ENCODE data around the gene NOP16. TPM values are rescaled to one million over a fixed set of nuclear protein-coding genes. Genes with fewer than 3 reads are reported as not detected.

The NOP16 gene
- total and polyA plus RNA-seq, 9 donors: 11.5 to 37.2 (median 31.4) TPM

DNA sequence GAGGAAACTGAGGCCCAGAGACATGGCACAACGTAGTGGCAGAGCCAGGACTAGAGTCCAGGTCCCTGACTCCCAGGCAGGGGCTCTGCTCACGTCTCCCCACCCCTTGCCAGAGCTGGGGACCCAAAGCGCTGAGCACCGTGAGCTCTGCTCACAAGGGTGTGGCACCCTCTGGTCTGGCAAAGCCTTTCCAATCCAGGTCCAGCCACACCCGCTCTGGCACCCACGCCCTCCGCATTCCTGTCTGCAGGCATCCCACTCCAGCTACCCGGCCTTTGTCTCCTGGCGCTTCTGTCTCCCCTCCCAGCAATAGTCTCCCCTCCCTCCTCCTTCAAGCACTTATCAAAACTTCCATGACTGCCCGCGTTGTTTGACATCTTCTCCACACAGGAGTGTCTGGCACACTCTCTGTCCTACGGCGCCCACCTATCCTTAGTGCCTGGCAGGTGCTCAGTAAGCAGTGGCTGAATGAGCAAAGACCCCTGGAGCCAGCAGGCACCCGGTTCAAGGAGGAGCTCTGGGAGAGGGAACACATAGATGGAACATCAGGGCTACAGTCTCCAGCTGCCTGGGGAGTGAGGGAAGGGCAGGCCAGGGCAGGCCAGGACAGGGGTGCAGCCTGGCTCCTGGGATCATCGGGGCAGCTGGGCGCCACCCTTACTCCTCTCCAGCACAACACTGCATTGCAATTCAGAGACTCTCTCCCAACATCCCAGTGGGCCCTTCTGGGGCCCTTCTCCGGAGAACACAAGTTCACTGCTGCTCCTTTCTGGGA lies 12.2 kb upstream of the NOP16 start:
- Histone ChIP-seq H3K36me3 (ENCODE audit: control insufficient read depth, insufficient read depth, low read length) (peaks cover 19% of the 10 kb centered on the region), H3K27ac (ENCODE audit: low read length) (no peak overlapping the region)
- WGBS (ENCODE audit: insufficient coverage): 89% methylated on average over 16 of the region's 17 CpGs

DNA sequence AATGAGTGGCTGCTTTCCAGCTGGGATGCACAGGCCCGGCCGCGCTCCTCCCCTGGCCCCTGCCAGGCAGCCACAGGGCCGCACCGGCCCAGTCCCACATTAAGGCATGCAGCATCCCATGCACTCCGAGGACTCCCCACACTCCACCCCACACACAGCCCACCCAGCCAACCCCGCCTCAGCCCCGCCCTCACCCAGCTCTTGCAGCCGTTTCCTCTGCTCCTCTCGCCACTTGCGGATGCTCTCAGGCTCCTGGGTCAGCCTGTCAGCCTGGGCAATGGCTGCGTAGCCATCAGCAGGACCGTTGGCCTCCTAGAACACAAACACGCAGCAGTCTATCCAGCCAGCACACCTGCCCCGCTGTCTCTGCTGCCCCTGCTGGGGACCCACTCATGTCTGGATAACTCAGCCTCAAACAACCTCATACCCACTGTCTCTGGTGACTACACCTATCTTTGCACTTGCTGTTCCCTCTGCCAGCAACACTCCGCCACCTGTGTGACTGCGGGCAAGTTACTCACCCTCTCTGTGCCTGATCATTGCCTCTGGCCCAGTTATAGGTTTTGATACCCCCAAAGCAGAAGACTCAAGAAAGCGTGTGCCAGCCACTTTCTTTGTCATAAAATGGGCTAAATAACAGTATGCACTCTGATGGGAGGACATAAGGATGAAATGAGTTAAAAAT lies 9.5 kb upstream of the NOP16 start:
- no peak overlapping the region for H3K27ac ChIP-seq (ENCODE audit: low read length)
- no peak overlapping the region for H3K4me3 ChIP-seq (ENCODE audit: low read length)
- WGBS (ENCODE audit: insufficient coverage): 86% methylated on average over 17 of the region's 18 CpGs
- H3K27me3 ChIP-seq (ENCODE audit: control insufficient read depth, insufficient read depth, low read length): no peaks in the 10 kb centered on the region
- H3K36me3 ChIP-seq (ENCODE audit: control insufficient read depth, insufficient read depth, low read length): peaks cover 28% of the 10 kb centered on the region
- peaks cover 5% of the 10 kb centered on the region for H3K4me1 ChIP-seq (ENCODE audit: control insufficient read depth, insufficient read depth, low read length)
- no peak for DNase-seq
- H3K9me3 ChIP-seq (replicated peaks; ENCODE audit: control insufficient read depth, low read depth, low read length): no peaks in the 10 kb centered on the region

More for the DNA sequence above, 12.2 kb upstream of the NOP16 start:
- Histone ChIP-seq H3K9me3 (replicated peaks; ENCODE audit: control insufficient read depth, low read depth, low read length) (no peaks in the 10 kb centered on the region), H3K4me3 (ENCODE audit: low read length) (no peak overlapping the region), H3K4me1 (ENCODE audit: control insufficient read depth, insufficient read depth, low read length) (peaks cover 5% of the 10 kb centered on the region), H3K27me3 (ENCODE audit: control insufficient read depth, insufficient read depth, low read length) (no peaks in the 10 kb centered on the region)
- DNase-seq: peak; percentile 0

DNA sequence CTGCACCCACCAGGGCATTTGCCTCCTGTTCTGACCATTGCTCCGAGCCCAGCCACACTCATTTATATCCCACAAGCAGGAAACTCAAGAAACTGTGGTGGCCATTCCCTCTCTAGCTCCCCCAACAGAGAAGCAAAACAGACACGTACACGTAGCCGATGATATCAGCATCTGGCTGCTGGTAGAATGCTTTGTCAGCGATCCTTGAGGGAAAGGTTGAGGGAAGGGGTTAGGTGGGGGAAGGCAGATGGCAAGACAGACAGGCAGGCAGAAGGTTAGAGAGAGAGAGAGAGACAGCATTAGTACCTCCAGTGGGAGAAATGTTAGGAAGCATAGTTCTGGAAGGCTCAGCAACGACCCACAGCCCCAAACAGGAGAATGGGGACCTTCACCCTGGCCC lies 7.9 kb upstream of the NOP16 start:
- Histone ChIP-seq H3K4me1 (ENCODE audit: control insufficient read depth, insufficient read depth, low read length) (peaks cover 4% of the 10 kb centered on the region), H3K27me3 (ENCODE audit: control insufficient read depth, insufficient read depth, low read length) (no peaks in the 10 kb centered on the region), H3K9me3 (replicated peaks; ENCODE audit: control insufficient read depth, low read depth, low read length) (no peaks in the 10 kb centered on the region), H3K4me3 (ENCODE audit: low read length) (no peak overlapping the region), H3K27ac (ENCODE audit: low read length) (no peak overlapping the region), H3K36me3 (ENCODE audit: control insufficient read depth, insufficient read depth, low read length) (peaks cover 42% of the 10 kb centered on the region)
- DNase-seq: no peak
- WGBS (ENCODE audit: insufficient coverage): 21% methylated on average over 4 of the region's 6 CpGs

GRCh38 chr5:176394881-176395675 lies 6.7 kb upstream of the NOP16 start:
- Histone ChIP-seq H3K27me3 (ENCODE audit: control insufficient read depth, insufficient read depth, low read length) (no peaks in the 10 kb centered on the region), H3K36me3 (ENCODE audit: control insufficient read depth, insufficient read depth, low read length) (peaks cover 46% of the 10 kb centered on the region), H3K27ac (ENCODE audit: low read length) (no peak overlapping the region), H3K9me3 (replicated peaks; ENCODE audit: control insufficient read depth, low read depth, low read length) (no peaks in the 10 kb centered on the region), H3K4me3 (ENCODE audit: low read length) (no peak overlapping the region), H3K4me1 (ENCODE audit: control insufficient read depth, insufficient read depth, low read length) (peaks cover 4% of the 10 kb centered on the region)
- DNase-seq: no peak
- 77% methylated on average over 5 of the region's 11 CpGs for WGBS (ENCODE audit: insufficient coverage)

- DNase-seq: no peak
- Histone ChIP-seq H3K27me3 (ENCODE audit: control insufficient read depth, insufficient read depth, low read length) (no peaks in the 10 kb centered on the region), H3K9me3 (replicated peaks; ENCODE audit: control insufficient read depth, low read depth, low read length) (no peaks in the 10 kb centered on the region), H3K36me3 (ENCODE audit: control insufficient read depth, insufficient read depth, low read length) (peaks cover 46% of the 10 kb centered on the region), H3K27ac (ENCODE audit: low read length) (no peak overlapping the region), H3K4me1 (ENCODE audit: control insufficient read depth, insufficient read depth, low read length) (peaks cover 7% of the 10 kb centered on the region), H3K4me3 (ENCODE audit: low read length) (no peak overlapping the region)
- WGBS (ENCODE audit: insufficient coverage): 85% methylated on average over 6 of the region's 9 CpGs
Measured at GRCh38 chr5:176394096-176394495, 5.7 kb upstream of the NOP16 start.

- DNase-seq: no peak
- WGBS (ENCODE audit: insufficient coverage): 91% methylated on average over 10 of the region's 11 CpGs
- Histone ChIP-seq H3K27me3 (ENCODE audit: control insufficient read depth, insufficient read depth, low read length) (no peaks in the 10 kb centered on the region), H3K9me3 (replicated peaks; ENCODE audit: control insufficient read depth, low read depth, low read length) (no peaks in the 10 kb centered on the region), H3K4me3 (ENCODE audit: low read length) (no peak overlapping the region), H3K36me3 (ENCODE audit: control insufficient read depth, insufficient read depth, low read length) (peaks cover 42% of the 10 kb centered on the region), H3K4me1 (ENCODE audit: control insufficient read depth, insufficient read depth, low read length) (peaks cover 9% of the 10 kb centered on the region), H3K27ac (ENCODE audit: low read length) (no peak overlapping the region)
Measured at GRCh38 chr5:176392526-176392925, 4.1 kb upstream of the NOP16 start.

- no peak for DNase-seq
- peaks cover 11% of the 10 kb centered on the region for H3K4me1 ChIP-seq (ENCODE audit: control insufficient read depth, insufficient read depth, low read length)
- no peak overlapping the region for H3K4me3 ChIP-seq (ENCODE audit: low read length)
- WGBS (ENCODE audit: insufficient coverage): no CpG with 5 or more reads among the region's 4 CpGs
- H3K27me3 ChIP-seq (ENCODE audit: control insufficient read depth, insufficient read depth, low read length): no peaks in the 10 kb centered on the region
- peaks cover 42% of the 10 kb centered on the region for H3K36me3 ChIP-seq (ENCODE audit: control insufficient read depth, insufficient read depth, low read length)
- H3K27ac ChIP-seq (ENCODE audit: low read length): no peak overlapping the region
- H3K9me3 ChIP-seq (replicated peaks; ENCODE audit: control insufficient read depth, low read depth, low read length): no peaks in the 10 kb centered on the region
Measured at GRCh38 chr5:176391999-176392398, 3.6 kb upstream of the NOP16 start.

GRCh38 chr5:176391479-176391878 lies 3.1 kb upstream of the NOP16 start:
- Histone ChIP-seq H3K9me3 (replicated peaks; ENCODE audit: control insufficient read depth, low read depth, low read length) (no peaks in the 10 kb centered on the region), H3K36me3 (ENCODE audit: control insufficient read depth, insufficient read depth, low read length) (peaks cover 42% of the 10 kb centered on the region), H3K4me3 (ENCODE audit: low read length) (no peak overlapping the region), H3K27me3 (ENCODE audit: control insufficient read depth, insufficient read depth, low read length) (no peaks in the 10 kb centered on the region), H3K4me1 (ENCODE audit: control insufficient read depth, insufficient read depth, low read length) (peaks cover 15% of the 10 kb centered on the region), H3K27ac (ENCODE audit: low read length) (no peak overlapping the region)
- 83% methylated on average over 4 of the region's 4 CpGs for WGBS (ENCODE audit: insufficient coverage)
- DNase-seq: no peak

DNA sequence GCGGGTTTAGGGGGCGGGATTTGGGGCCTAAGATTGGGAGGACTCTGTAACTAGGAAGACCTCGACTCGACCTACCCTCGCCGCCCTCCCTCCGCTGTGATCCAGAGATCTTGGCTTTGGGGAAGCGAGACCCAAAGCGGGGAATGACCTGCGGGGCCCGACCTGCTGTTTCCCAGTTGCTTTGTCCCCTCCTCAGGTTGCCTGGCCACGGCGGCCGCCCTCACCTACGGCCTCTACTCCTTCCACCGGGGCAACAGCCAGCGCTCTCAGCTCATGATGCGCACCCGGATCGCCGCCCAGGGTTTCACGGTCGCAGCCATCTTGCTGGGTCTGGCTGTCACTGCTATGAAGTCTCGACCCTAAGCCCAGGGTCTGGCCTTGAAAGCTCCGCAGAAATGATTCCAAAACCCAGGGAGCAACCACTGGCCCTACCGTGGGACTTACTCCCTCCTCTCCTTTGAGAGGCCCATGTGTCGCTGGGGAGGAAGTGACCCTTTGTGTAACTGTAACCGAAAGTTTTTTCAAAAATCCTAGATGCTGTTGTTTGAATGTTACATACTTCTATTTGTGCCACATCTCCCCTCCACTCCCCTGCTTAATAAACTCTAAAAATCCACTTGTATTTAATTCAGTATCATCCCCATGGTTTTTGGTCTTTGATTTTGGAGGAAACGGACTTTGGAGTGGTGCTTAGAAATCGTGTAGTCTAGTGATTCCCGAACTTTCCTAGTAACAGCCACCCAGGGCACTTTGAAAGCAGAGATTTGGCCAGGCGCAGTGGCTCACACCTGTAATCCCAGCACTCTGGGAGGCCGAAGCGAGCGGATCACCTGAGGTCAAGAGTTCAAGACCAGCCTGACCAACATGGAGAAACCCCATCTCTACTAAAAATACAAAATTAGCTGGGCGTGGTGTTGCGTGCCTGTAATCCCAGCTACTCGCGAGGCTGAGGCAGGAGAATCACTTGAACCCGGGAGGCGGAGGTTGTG lies 1.0 kb upstream of the NOP16 start:
- peak overlapping the region; percentile 99 for H3K27ac ChIP-seq (ENCODE audit: low read length)
- H3K4me3 ChIP-seq (ENCODE audit: low read length): peak overlapping the region; percentile 79
- H3K27me3 ChIP-seq (ENCODE audit: control insufficient read depth, insufficient read depth, low read length): no peaks in the 10 kb centered on the region
- H3K9me3 ChIP-seq (replicated peaks; ENCODE audit: control insufficient read depth, low read depth, low read length): no peaks in the 10 kb centered on the region
- DNase-seq: no peak
- WGBS (ENCODE audit: insufficient coverage): 7% methylated on average over 26 of the region's 41 CpGs
- H3K36me3 ChIP-seq (ENCODE audit: control insufficient read depth, insufficient read depth, low read length): peaks cover 48% of the 10 kb centered on the region
- peaks cover 15% of the 10 kb centered on the region for H3K4me1 ChIP-seq (ENCODE audit: control insufficient read depth, insufficient read depth, low read length)
